Cardiac fibroblast (primary cell): ENCODE results near the gene TMEM138.

ENCODE experiments used
- DNase-seq, 2 donors: peaks; one replicate each; pipeline versions ENCODE4 v3.0.0 to v3.0.0-alpha.2; 2010; ENCODE audit warnings: low read depth in 2 of 2
- H3K4me3 ChIP-seq, 2 donors: replicated peaks in 1 of 2; 1 replicate in 1 of 2; 2 replicates in 1 of 2; pipeline ENCODE4 v1.5.1; 2011; ENCODE audit warnings: low read depth in 2 of 2, low read length in 2 of 2, mild to moderate bottlenecking in 2 of 2, moderate library complexity in 1 of 2
- CTCF ChIP-seq: IDR thresholded peaks from one replicate; pipeline ENCODE4 v1.5.1; 2011; ENCODE audit warnings: low read depth, mild to moderate bottlenecking, low read length, inconsistent platforms

TMEM138 gene

GRCh38 chr11:61361741-61362541, at the start of gene TMEM138, which contains the start of gene CYB561A3:
Gene TMEM138 (plus strand): TSS chr11:61362374. CDS start chr11:61364391, 2,017 bp downstream.
Gene CYB561A3 (minus strand): TSS chr11:61361882. CDS start chr11:61356713, 5,169 bp downstream.
- peak within 1 kb of the TSS; percentile 75 to 89 for H3K4me3 ChIP-seq
- no peak for TF ChIP-seq CTCF
- DNase-seq: peak; percentile 94

GRCh38 chr11:61315260-61315659, 46.9 kb upstream of the TMEM138 start:
- DNase-seq: no peak
- H3K4me3 ChIP-seq: no peak overlapping the region
- no peak for TF ChIP-seq CTCF

GRCh38 chr11:61325649-61326414, 36.3 kb upstream of the TMEM138 start:
- DNase-seq: peak in 1 of 2 donors; percentile 72
- TF ChIP-seq CTCF: no peak
- H3K4me3 ChIP-seq: no peak overlapping the region

- H3K4me3 ChIP-seq: no peak overlapping the region
- peak; percentile 18 to 52 for DNase-seq
- TF ChIP-seq CTCF: no peak
Observed at GRCh38 chr11:61327669-61328071, 34.5 kb upstream of the TMEM138 start.

- TF ChIP-seq CTCF: no peak
- no peak for DNase-seq
- H3K4me3 ChIP-seq: no peak overlapping the region
Observed at GRCh38 chr11:61328351-61328750, 33.8 kb upstream of the TMEM138 start.

- no peak for DNase-seq
- no peak overlapping the region for H3K4me3 ChIP-seq
- TF ChIP-seq CTCF: no peak
Observed at GRCh38 chr11:61329871-61330270, 32.3 kb upstream of the TMEM138 start.
